GM12878 (cell line): ENCODE measurements around the gene KCTD16. TPM values are rescaled to one million over a fixed set of nuclear protein-coding genes. Genes with fewer than 3 reads are reported as not detected.

Source experiments
- ATAC-seq: fragments of 200-7000 bp; cut with Tn5 transposase; 3 replicates; pipeline ENCODE4 v1.9.1; 2020; ENCODE audit warnings: mild to moderate bottlenecking, moderate library complexity
- BruUV-seq: library from RNA; stranded (reverse); fragments of 400-500 nt; replicated peaks from 2 replicates; lab custom pipeline; 2021; lab: Mats Ljungman, UMichigan
- CTCF ChIA-PET: fragments of 300-600 bp; sonication (Branson Sonifier 250); formaldehyde crosslinking; extraction: SDS; loops from one replicate; lab custom pipeline; 2021; ENCODE audit warnings: inconsistent platforms; lab: Yijun Ruan, JAX
- POLR2A ChIA-PET: fragments of 350-600 bp; formaldehyde crosslinking; extraction: SDS; loops from one replicate; lab custom pipeline; 2021; ENCODE audit warnings: inconsistent platforms; lab: Charles Lee
- RAD21 ChIA-PET: fragments of 300-600 bp; sonication (Branson Sonifier 250); formaldehyde crosslinking; loops from one replicate; lab custom pipeline; 2023; ENCODE audit warnings: antibody characterized with exemption; ENCODE audit not compliant: unreplicated experiment; lab: Charles Lee
- SMC1A ChIA-PET: fragments of 300-600 bp; sonication (Branson Sonifier 250); formaldehyde crosslinking; loops from one replicate; lab custom pipeline; 2023; ENCODE audit not compliant: unreplicated experiment, uncharacterized antibody; lab: Charles Lee
- DNase-seq: peaks from one replicate; pipeline ENCODE4 v3.0.0-alpha.2; 2011; ENCODE audit warnings: low read depth, low spot score
- FAIRE-seq: peaks from 3 replicates; lab custom pipeline; 2011; peaks lifted over from hg19 to GRCh38; lab: Jason Lieb, UNC
- H2AFZ ChIP-seq: 2 replicates; pipeline ENCODE4 v1.6.0; 2011; ENCODE audit warnings: low read depth, low read length, control low read depth; ENCODE audit not compliant: control insufficient read depth
- H3K27ac ChIP-seq: 2 replicates; pipeline ENCODE4 v1.5.1; 2011; ENCODE audit warnings: control low read depth; ENCODE audit not compliant: control insufficient read depth, insufficient read depth
- H3K27me3 ChIP-seq, 2 experiments: replicated peaks in 1 of 2; 2 replicates each; pipeline versions ENCODE4 v1.6.0 to v1.6.1; 2011; ENCODE audit warnings: low read length in 1 of 2; ENCODE audit not compliant: control insufficient read depth in 2 of 2, insufficient read depth in 2 of 2
- H3K36me3 ChIP-seq, 2 experiments: 2 replicates each; pipeline ENCODE4 v1.5.1; 2011; ENCODE audit warnings: low read length in 1 of 2; ENCODE audit not compliant: control insufficient read depth in 2 of 2, insufficient read depth in 2 of 2
- H3K4me1 ChIP-seq: 2 replicates; pipeline ENCODE4 v1.6.1; 2011; ENCODE audit warnings: mild to moderate bottlenecking, low read length, moderate library complexity, mixed read lengths; ENCODE audit not compliant: control insufficient read depth, insufficient read depth
- H3K4me2 ChIP-seq: 2 replicates; pipeline ENCODE4 v1.6.0; 2011; ENCODE audit warnings: control low read depth; ENCODE audit not compliant: control insufficient read depth, insufficient read depth
- H3K4me3 ChIP-seq: fragments of 200-600 bp; sonication (generic); 2 replicates; pipeline ENCODE4 v1.5.1; 2016
- H3K79me2 ChIP-seq: 2 replicates; pipeline ENCODE4 v1.6.0; 2011; ENCODE audit warnings: low read length; ENCODE audit not compliant: control insufficient read depth, insufficient read depth
- H3K9ac ChIP-seq: 2 replicates; pipeline ENCODE4 v1.8.0; 2011; ENCODE audit warnings: low read length, control low read depth, mixed read lengths; ENCODE audit not compliant: control insufficient read depth, insufficient read depth
- H3K9me3 ChIP-seq: replicated peaks from 3 replicates; pipeline ENCODE4 v1.5.1; 2011; ENCODE audit warnings: mild to moderate bottlenecking, low read length; ENCODE audit not compliant: control insufficient read depth, insufficient read depth
- H4K20me1 ChIP-seq: 2 replicates; pipeline ENCODE4 v1.6.0; 2011; ENCODE audit not compliant: control insufficient read depth, insufficient read depth
- ASH2L ChIP-seq: fragments of 300-600, 200-600 bp; sonication (generic); IDR thresholded peaks from 2 replicates; pipeline ENCODE4 v1.6.1; 2017; ENCODE audit warnings: low read depth, mild to moderate bottlenecking, borderline replicate concordance
- CBX3 ChIP-seq: fragments of 200-600 bp; sonication (generic); IDR thresholded peaks from 2 replicates; pipeline ENCODE4 v1.6.1; 2016; ENCODE audit warnings: low read depth, borderline replicate concordance
- CEBPB ChIP-seq, 2 experiments: fragments of 150-350 bp in 1 of 2; IDR thresholded peaks; 2 replicates each; pipeline ENCODE4 v1.6.1; 2012 to 2014; ENCODE audit warnings: low read depth in 2 of 2, low read length in 2 of 2, borderline replicate concordance in 1 of 2, inconsistent platforms in 1 of 2
- EZH2 ChIP-seq: IDR thresholded peaks from 2 replicates; pipeline ENCODE4 v1.6.1; 2012; ENCODE audit warnings: low read depth, mild to moderate bottlenecking, control low read depth, inconsistent platforms, low read length, borderline replicate concordance; ENCODE audit not compliant: control insufficient read depth
- JUND ChIP-seq: IDR thresholded peaks from 2 replicates; pipeline ENCODE4 v1.6.1; 2012; ENCODE audit warnings: low read depth, mild to moderate bottlenecking, low read length, improper control_type of control experiment, moderate library complexity
- KDM1A ChIP-seq: fragments of 200-600 bp; sonication (generic); IDR thresholded peaks from 2 replicates; pipeline ENCODE4 v1.6.1; 2016; ENCODE audit warnings: borderline replicate concordance
- NFYB ChIP-seq: IDR thresholded peaks from 2 replicates; pipeline ENCODE4 v1.6.1; 2011; ENCODE audit warnings: low read depth, mild to moderate bottlenecking, low read length, improper control_type of control experiment, moderate library complexity; ENCODE audit not compliant: insufficient read depth
- RAD21 ChIP-seq: IDR thresholded peaks from 2 replicates; pipeline ENCODE4 v1.6.1; 2011; ENCODE audit warnings: mild to moderate bottlenecking, low read depth, low read length, moderate library complexity; ENCODE audit not compliant: insufficient read depth
- RAD51 ChIP-seq: fragments of 450-650 bp; IDR thresholded peaks from 2 replicates; pipeline ENCODE4 v1.6.1; 2016; ENCODE audit warnings: moderate library complexity, mild to moderate bottlenecking, inconsistent platforms
- SMAD1 ChIP-seq: fragments of 450-650 bp; IDR thresholded peaks from 2 replicates; pipeline ENCODE4 v1.6.1; 2018; ENCODE audit warnings: mild to moderate bottlenecking, low read depth; ENCODE audit not compliant: partially characterized antibody
- SUPT20H ChIP-seq: IDR thresholded peaks from 2 replicates; pipeline ENCODE4 v1.6.1; 2011; ENCODE audit warnings: low read depth, mild to moderate bottlenecking, low read length, moderate library complexity, borderline replicate concordance; ENCODE audit not compliant: control insufficient read depth
- TCF7 ChIP-seq: IDR thresholded peaks from 2 replicates; pipeline ENCODE4 v1.6.1; 2014; ENCODE audit warnings: antibody characterized with exemption, borderline replicate concordance
- ZZZ3 ChIP-seq: IDR thresholded peaks from 2 replicates; pipeline ENCODE4 v1.6.1; 2011; ENCODE audit warnings: low read depth; ENCODE audit not compliant: control insufficient read depth, insufficient read length
- WGBS: methylation state at CpG from one replicate; pipeline ENCODE4 v1.1.6; 2016; ENCODE audit warnings: low lambda C conversion rate; ENCODE audit not compliant: insufficient replicate concordance, insufficient coverage; ENCODE audit errors: missing lambda C conversion rate; 5-methylcytosine and 5-hydroxymethylcytosine counted together
- in situ Hi-C: fragments of 300-500 bp; cut with MboI; formaldehyde crosslinking; loops from 9 replicates; pipeline ENCODE4 v1.14.3; 2018; ENCODE audit warnings: mixed read lengths
- intact Hi-C: fragments of 100-400 bp; cut with micrococcal nuclease; formaldehyde crosslinking; loops from one replicate; pipeline ENCODE4 v1.14.2; 2022; ENCODE audit not compliant: unreplicated experiment
- polyA plus RNA-seq, 11 experiments: library from polyadenylated mRNA; depleted of rRNA in 4 of 11; unstranded in 6 of 11; stranded (reverse) in 5 of 11; fragments of >200 nt; fragmentation: Nextera tagmentation in 4 of 11; fragmentation: Illumina TruSeq in 1 of 11; extraction: Ambion mirVana in 4 of 11; extraction: Trizol in 1 of 11; gene quantifications; 1 replicate in 1 of 11; 2 replicates in 10 of 11; pipeline versions ENCODE4 v1.2.1 to v1.2.3, GENCODE V29; 2011 to 2016; ENCODE audit warnings: inconsistent platforms in 2 of 11, missing spikeins in 2 of 11, low read depth in 1 of 11
- total RNA-seq, 4 experiments: library from RNA; depleted of rRNA in 3 of 4; stranded (reverse); fragments of >200 nt in 3 of 4; fragmentation: Illumina TruSeq in 1 of 4; extraction: Trizol in 1 of 4; gene quantifications; 2 replicates each; pipeline versions ENCODE4 v1.2.1 to v1.2.3, GENCODE V29; 2013 to 2021
- TF ChIP-seq, protein P1 (sequence below): fragments of 450-650 bp; IDR thresholded peaks from 2 replicates; pipeline ENCODE4 v1.6.1; 2017; ENCODE audit warnings: antibody characterized with exemption, mild to moderate bottlenecking, moderate library complexity

Gene KCTD16
- total and polyA plus RNA-seq, 10 of the 15 experiments (the other 5 are each of a cell fraction or from before 2014, with no cell fraction given): 0.03 to 0.10 (median 0.06) TPM; not detected in 3

- no peak for TF ChIP-seq JUND
- no peak for TF ChIP-seq CBX3
- no peak for TF ChIP-seq RAD21
- TF ChIP-seq, all 136 proteins: peak for 0
These were observed 199.6 kb downstream of the KCTD16 start (continued) for GRCh38 chr5:144370273-144370672.

GRCh38 chr5:144374637-144375036 is 204.0 kb downstream of the KCTD16 start:
- ATAC-seq (no peak), DNase-seq (no peak), FAIRE-seq (no peak)
- Histone ChIP-seq H3K9me3 (no peaks in the 10 kb centered on the region), H3K79me2 (no peaks in the 10 kb centered on the region), H3K4me3 (no peak overlapping the region), H2AFZ (no peak overlapping the region), H3K27me3 (no peaks in the 10 kb centered on the region), H3K4me2 (no peak overlapping the region), H3K27ac (no peak overlapping the region), H4K20me1 (no peaks in the 10 kb centered on the region), H3K36me3 (no peaks in the 10 kb centered on the region), H3K4me1 (no peaks in the 10 kb centered on the region), H3K9ac (no peak overlapping the region)
- CTCF ChIA-PET: interaction anchor here (1.1 kb wide), 1 partner anchor 171 kb away, joined by 3 read pairs; no protein-coding TSS in a partner anchor
- POLR2A ChIA-PET: no interaction called here
- intact Hi-C loops (no loop called here), in situ Hi-C loops (no loop called here)
- SMC1A ChIA-PET: interaction anchor here (0.8 to 1.0 kb wide), 2 partner anchors 8 to 13 kb away, joined by 3 to 4 read pairs; no protein-coding TSS in a partner anchor
- no peak for TF ChIP-seq SUPT20H
- TF ChIP-seq RAD51: no peak
- BruUV-seq: no TSS peak
- RAD21 ChIA-PET: no interaction called here
- WGBS: 58% methylated on average over 1 of the region's 1 CpG

DNA sequence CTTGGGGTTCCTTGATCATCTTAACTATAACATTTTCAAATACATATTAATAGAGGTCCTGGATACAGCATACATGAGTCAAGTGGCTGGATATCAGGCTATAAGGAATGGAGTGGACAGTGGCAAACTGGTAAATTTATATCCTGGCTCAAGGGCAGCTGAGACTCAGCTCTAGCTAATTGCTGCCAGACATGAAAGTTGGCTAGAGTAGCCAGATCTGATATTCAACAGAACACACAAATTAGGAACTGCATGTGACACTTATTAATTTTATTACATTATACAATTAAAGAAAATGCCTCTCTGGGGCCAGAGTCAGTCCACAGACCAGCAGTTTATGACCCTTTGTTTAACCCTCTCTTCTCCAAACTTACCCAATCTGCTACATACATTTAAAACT is 206.5 kb downstream of the KCTD16 start:
- Histone ChIP-seq H3K4me2 (no peak overlapping the region), H3K79me2 (no peaks in the 10 kb centered on the region), H4K20me1 (no peaks in the 10 kb centered on the region), H3K36me3 (no peaks in the 10 kb centered on the region), H3K4me3 (no peak overlapping the region), H3K27ac (no peak overlapping the region), H3K9ac (no peak overlapping the region), H3K27me3 (no peaks in the 10 kb centered on the region), H3K9me3 (no peaks in the 10 kb centered on the region), H2AFZ (no peak overlapping the region), H3K4me1 (no peaks in the 10 kb centered on the region)
- SMC1A ChIA-PET: no interaction called here
- no TSS peak for BruUV-seq
- ATAC-seq: no peak
- no peak for DNase-seq
- CTCF ChIA-PET: no interaction called here
- RAD21 ChIA-PET: no interaction called here
- FAIRE-seq: no peak
- in situ Hi-C loops: no loop called here
- POLR2A ChIA-PET: no interaction called here
- intact Hi-C loops: no loop called here
- TF ChIP-seq ASH2L: no peak
- no peak for TF ChIP-seq CEBPB (IDR thresholded peaks at IDR 0.05; ENCODE audit: borderline replicate concordance in 1 of 2, low read depth in 2 of 2, low read length in 2 of 2)
- no peak for TF ChIP-seq NFYB
- TF ChIP-seq SMAD1: no peak
- TF ChIP-seq, protein P1, sequence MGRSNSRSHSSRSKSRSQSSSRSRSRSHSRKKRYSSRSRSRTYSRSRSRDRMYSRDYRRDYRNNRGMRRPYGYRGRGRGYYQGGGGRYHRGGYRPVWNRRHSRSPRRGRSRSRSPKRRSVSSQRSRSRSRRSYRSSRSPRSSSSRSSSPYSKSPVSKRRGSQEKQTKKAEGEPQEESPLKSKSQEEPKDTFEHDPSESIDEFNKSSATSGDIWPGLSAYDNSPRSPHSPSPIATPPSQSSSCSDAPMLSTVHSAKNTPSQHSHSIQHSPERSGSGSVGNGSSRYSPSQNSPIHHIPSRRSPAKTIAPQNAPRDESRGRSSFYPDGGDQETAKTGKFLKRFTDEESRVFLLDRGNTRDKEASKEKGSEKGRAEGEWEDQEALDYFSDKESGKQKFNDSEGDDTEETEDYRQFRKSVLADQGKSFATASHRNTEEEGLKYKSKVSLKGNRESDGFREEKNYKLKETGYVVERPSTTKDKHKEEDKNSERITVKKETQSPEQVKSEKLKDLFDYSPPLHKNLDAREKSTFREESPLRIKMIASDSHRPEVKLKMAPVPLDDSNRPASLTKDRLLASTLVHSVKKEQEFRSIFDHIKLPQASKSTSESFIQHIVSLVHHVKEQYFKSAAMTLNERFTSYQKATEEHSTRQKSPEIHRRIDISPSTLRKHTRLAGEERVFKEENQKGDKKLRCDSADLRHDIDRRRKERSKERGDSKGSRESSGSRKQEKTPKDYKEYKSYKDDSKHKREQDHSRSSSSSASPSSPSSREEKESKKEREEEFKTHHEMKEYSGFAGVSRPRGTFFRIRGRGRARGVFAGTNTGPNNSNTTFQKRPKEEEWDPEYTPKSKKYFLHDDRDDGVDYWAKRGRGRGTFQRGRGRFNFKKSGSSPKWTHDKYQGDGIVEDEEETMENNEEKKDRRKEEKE: no peak
- no peak for TF ChIP-seq KDM1A
- TF ChIP-seq EZH2: no peak
- TF ChIP-seq ZZZ3: no peak
- TF ChIP-seq RAD21: no peak
- no peak for TF ChIP-seq TCF7
